HepG2 (cell line): ENCODE measurements around the gene PPFIA4. TPM values are rescaled to one million over a fixed set of nuclear protein-coding genes. Genes with fewer than 3 reads are reported as not detected.

Experiments used
- ATAC-seq: fragments of 200-7000 bp; cut with Tn5 transposase; 3 replicates; pipeline ENCODE4 v1.9.1; 2020; ENCODE audit warnings: mild to moderate bottlenecking, moderate library complexity
- BruUV-seq: library from RNA; stranded (reverse); fragments of 400-500 nt; replicated peaks from 2 replicates; lab custom pipeline; 2021; lab: Mats Ljungman, UMichigan
- CTCF ChIA-PET: fragments of 300-600 bp; formaldehyde crosslinking; extraction: SDS; loops from one replicate; lab custom pipeline; 2021; ENCODE audit warnings: low total read pairs, inconsistent platforms, low intra/inter-chr PET ratio; lab: Yijun Ruan, JAX
- POLR2A ChIA-PET: fragments of 350-600 bp; sonication (Branson Sonifier 250); formaldehyde crosslinking; loops from one replicate; lab custom pipeline; 2020; ENCODE audit warnings: antibody characterized with exemption, inconsistent platforms; lab: Yijun Ruan, JAX
- DNase-seq: peaks from one replicate; pipeline ENCODE4 v3.0.0-alpha.2; 2015; ENCODE audit warnings: low spot score
- FAIRE-seq: peaks from 3 replicates; lab custom pipeline; 2011; peaks lifted over from hg19 to GRCh38; lab: Jason Lieb, UNC
- H2AFZ ChIP-seq: one replicate; pipeline ENCODE4 v1.6.1; 2011; ENCODE audit warnings: low read length, inconsistent platforms
- H3K27ac ChIP-seq: fragments of 300-600 bp; 3 replicates; pipeline ENCODE4 v1.8.0; 2011; ENCODE audit warnings: mixed run types, mild to moderate bottlenecking, mixed read lengths, low read length, inconsistent platforms; ENCODE audit not compliant: insufficient read depth; ENCODE audit errors: extremely low read length
- H3K27me3 ChIP-seq, 2 experiments: fragments of 200-600 bp in 1 of 2; 2 replicates in 1 of 2; 3 replicates in 1 of 2; pipeline versions ENCODE4 v1.6.0 to v1.8.0; 2011; ENCODE audit warnings: low read length in 2 of 2, mild to moderate bottlenecking in 2 of 2, moderate library complexity in 2 of 2, inconsistent platforms in 1 of 2; ENCODE audit not compliant: insufficient read depth in 2 of 2, control insufficient read depth in 1 of 2
- H3K36me3 ChIP-seq, 2 experiments: fragments of 200-600 bp in 1 of 2; replicated peaks in 1 of 2; 2 replicates in 1 of 2; 3 replicates in 1 of 2; pipeline versions ENCODE4 v1.5.1 to v1.8.0; 2011; ENCODE audit warnings: low read length in 2 of 2, inconsistent platforms in 1 of 2; ENCODE audit not compliant: insufficient read depth in 2 of 2, control insufficient read depth in 1 of 2
- H3K4me1 ChIP-seq: 2 replicates; pipeline ENCODE4 v1.5.1; 2012; ENCODE audit warnings: low read length, inconsistent platforms; ENCODE audit not compliant: insufficient read depth
- H3K4me2 ChIP-seq: 2 replicates; pipeline ENCODE4 v1.6.0; 2011; ENCODE audit warnings: low read depth, low read length, inconsistent platforms
- H3K4me3 ChIP-seq, 3 experiments: fragments of 200-600 bp in 1 of 3; sonication (generic), shearing (Covaris generic) in 1 of 3; replicated peaks in 1 of 3; 2 replicates each; pipeline ENCODE4 v1.5.1; 2011 to 2016; ENCODE audit warnings: low read length in 3 of 3, inconsistent platforms in 2 of 3, low read depth in 2 of 3, mild to moderate bottlenecking in 2 of 3, control low read depth in 1 of 3, mixed read lengths in 1 of 3; ENCODE audit not compliant: insufficient read depth in 1 of 3
- H3K79me2 ChIP-seq: one replicate; pipeline ENCODE4 v1.6.1; 2011; ENCODE audit warnings: low read length, inconsistent platforms; ENCODE audit not compliant: insufficient read depth
- H3K9ac ChIP-seq: 2 replicates; pipeline ENCODE4 v1.6.0; 2011; ENCODE audit warnings: mild to moderate bottlenecking, low read depth, low read length, inconsistent platforms; ENCODE audit not compliant: insufficient read depth
- H3K9me3 ChIP-seq: 2 replicates; pipeline ENCODE4 v1.5.1; 2012; ENCODE audit warnings: mild to moderate bottlenecking, low read length
- H4K20me1 ChIP-seq: 2 replicates; pipeline ENCODE4 v1.6.0; 2011; ENCODE audit warnings: inconsistent platforms, mild to moderate bottlenecking, low read length, moderate library complexity; ENCODE audit not compliant: insufficient read depth
- CEBPZ ChIP-seq: IDR thresholded peaks from 2 replicates; pipeline ENCODE4 v1.6.1; 2012; ENCODE audit warnings: low read length, improper control_type of control experiment
- CENPBD1 ChIP-seq: sonication (generic); formaldehyde crosslinking; IDR thresholded peaks from 2 replicates; pipeline ENCODE4 v1.8.0; 2022; ENCODE audit warnings: missing genetic modification reagents, low read depth, mild to moderate bottlenecking, borderline replicate concordance
- CTCF ChIP-seq: sonication (generic); formaldehyde crosslinking; IDR thresholded peaks from 2 replicates; pipeline ENCODE4 v1.5.0; 2020; ENCODE audit warnings: mild to moderate bottlenecking, missing genetic modification reagents, moderate library complexity
- HDAC6 ChIP-seq: fragments of 200-600 bp; sonication (generic); IDR thresholded peaks from 2 replicates; pipeline ENCODE4 v1.7.0; 2017; ENCODE audit warnings: mild to moderate bottlenecking, antibody characterized with exemption, low read length, low read depth
- KDM5A ChIP-seq: fragments of 200-600 bp; sonication (generic); IDR thresholded peaks from 2 replicates; pipeline ENCODE4 v1.7.0; 2018; ENCODE audit warnings: antibody characterized with exemption, mild to moderate bottlenecking, low read length, borderline replicate concordance
- RFX1 ChIP-seq: fragments of 450-650 bp; IDR thresholded peaks from 2 replicates; pipeline ENCODE4 v1.6.1; 2017
- ZC3H4 ChIP-seq: sonication (generic); formaldehyde crosslinking; IDR thresholded peaks from 2 replicates; pipeline ENCODE4 v1.4.0; 2020; ENCODE audit warnings: missing genetic modification reagents, borderline replicate concordance
- ZNF296 ChIP-seq: sonication (generic); formaldehyde crosslinking; conservative IDR thresholded peaks from 2 replicates; pipeline ENCODE4 v1.5.0; 2020; ENCODE audit warnings: mild to moderate bottlenecking, missing genetic modification reagents
- ZNF784 ChIP-seq: sonication (generic); formaldehyde crosslinking; IDR thresholded peaks from 2 replicates; pipeline ENCODE4 v1.5.1; 2020; ENCODE audit warnings: missing genetic modification reagents, mild to moderate bottlenecking, borderline replicate concordance
- WGBS: methylation state at CpG from one replicate; pipeline ENCODE4 v1.1.6; 2017; ENCODE audit warnings: low lambda C conversion rate; 5-methylcytosine and 5-hydroxymethylcytosine counted together
- in situ Hi-C: cut with HindIII; loops from 2 replicates; pipeline ENCODE4 v1.10.0; 2017; ENCODE audit warnings: low pct_unique_long_range_greater_than_20kb; ENCODE audit not compliant: extremely low pct_ligation_motif_present
- intact Hi-C: fragments of 100-400 bp; cut with micrococcal nuclease; formaldehyde crosslinking; loops from one replicate; pipeline ENCODE4 v1.10.0; 2022; ENCODE audit not compliant: unreplicated experiment
- polyA plus RNA-seq, 8 experiments: library from polyadenylated mRNA; depleted of rRNA in 3 of 8; stranded (reverse) in 7 of 8; unstranded in 1 of 8; fragments of >200 nt; fragmentation: Illumina TruSeq in 4 of 8; extraction: Trizol in 4 of 8; gene quantifications; 2 replicates each; pipeline versions ENCODE4 v1.2.1 to v1.2.3, GENCODE V29; 2011 to 2016; ENCODE audit warnings: low read depth in 4 of 8, missing spikeins in 1 of 8, mixed read lengths in 1 of 8; ENCODE audit not compliant: insufficient read depth in 1 of 8
- total RNA-seq, 5 experiments: library from RNA; depleted of rRNA; stranded (reverse); fragments of >200 nt; fragmentation: Illumina TruSeq; extraction: Trizol; gene quantifications; 2 replicates each; pipeline ENCODE4 v1.2.3, GENCODE V29; 2016; ENCODE audit warnings: low read depth in 1 of 5
- TF ChIP-seq, protein P1 (sequence below): sonication (generic); formaldehyde crosslinking; IDR thresholded peaks from 2 replicates; pipeline ENCODE4 v1.4.0; 2020; ENCODE audit warnings: missing genetic modification reagents

Gene PPFIA4
- total and polyA plus RNA-seq, 2 of the 13 experiments (the other 11 are each of a cell fraction or from before 2014, with no cell fraction given): 6.4 TPM; not detected in 1

GRCh38 chr1:203065986-203066385 lies 39.7 kb downstream of the PPFIA4 start (continued):
- TF ChIP-seq CEBPZ (no peak), HDAC6 (no peak), ZNF296 (CRISPR knock-in tag) (no peak), KDM5A (no peak), CTCF (CRISPR knock-in tag) (no peak), RFX1 (no peak), ZC3H4 (CRISPR knock-in tag) (no peak)

- Histone ChIP-seq H3K27ac (no peak overlapping the region), H3K27me3 (peaks cover 0 to 6% of the 10 kb centered on the region in 2 experiments; a peak in 2 of 5 replicates), H3K4me2 (no peak overlapping the region), H3K9ac (no peak overlapping the region), H3K79me2 (no peaks in the 10 kb centered on the region), H2AFZ (no peak overlapping the region), H3K36me3 (no peaks in the 10 kb centered on the region), H4K20me1 (no peaks in the 10 kb centered on the region), H3K9me3 (no peaks in the 10 kb centered on the region), H3K4me1 (peaks cover 2% of the 10 kb centered on the region), H3K4me3 (no peak overlapping the region)
- ATAC-seq: no peak
- ChIA-PET CTCF (no interaction called here), POLR2A (no interaction called here)
- BruUV-seq: no TSS peak
- TF ChIP-seq, protein P1, sequence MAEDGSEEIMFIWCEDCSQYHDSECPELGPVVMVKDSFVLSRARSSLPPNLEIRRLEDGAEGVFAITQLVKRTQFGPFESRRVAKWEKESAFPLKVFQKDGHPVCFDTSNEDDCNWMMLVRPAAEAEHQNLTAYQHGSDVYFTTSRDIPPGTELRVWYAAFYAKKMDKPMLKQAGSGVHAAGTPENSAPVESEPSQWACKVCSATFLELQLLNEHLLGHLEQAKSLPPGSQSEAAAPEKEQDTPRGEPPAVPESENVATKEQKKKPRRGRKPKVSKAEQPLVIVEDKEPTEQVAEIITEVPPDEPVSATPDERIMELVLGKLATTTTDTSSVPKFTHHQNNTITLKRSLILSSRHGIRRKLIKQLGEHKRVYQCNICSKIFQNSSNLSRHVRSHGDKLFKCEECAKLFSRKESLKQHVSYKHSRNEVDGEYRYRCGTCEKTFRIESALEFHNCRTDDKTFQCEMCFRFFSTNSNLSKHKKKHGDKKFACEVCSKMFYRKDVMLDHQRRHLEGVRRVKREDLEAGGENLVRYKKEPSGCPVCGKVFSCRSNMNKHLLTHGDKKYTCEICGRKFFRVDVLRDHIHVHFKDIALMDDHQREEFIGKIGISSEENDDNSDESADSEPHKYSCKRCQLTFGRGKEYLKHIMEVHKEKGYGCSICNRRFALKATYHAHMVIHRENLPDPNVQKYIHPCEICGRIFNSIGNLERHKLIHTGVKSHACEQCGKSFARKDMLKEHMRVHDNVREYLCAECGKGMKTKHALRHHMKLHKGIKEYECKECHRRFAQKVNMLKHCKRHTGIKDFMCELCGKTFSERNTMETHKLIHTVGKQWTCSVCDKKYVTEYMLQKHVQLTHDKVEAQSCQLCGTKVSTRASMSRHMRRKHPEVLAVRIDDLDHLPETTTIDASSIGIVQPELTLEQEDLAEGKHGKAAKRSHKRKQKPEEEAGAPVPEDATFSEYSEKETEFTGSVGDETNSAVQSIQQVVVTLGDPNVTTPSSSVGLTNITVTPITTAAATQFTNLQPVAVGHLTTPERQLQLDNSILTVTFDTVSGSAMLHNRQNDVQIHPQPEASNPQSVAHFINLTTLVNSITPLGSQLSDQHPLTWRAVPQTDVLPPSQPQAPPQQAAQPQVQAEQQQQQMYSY (CRISPR knock-in tag): no peak
- no peak for TF ChIP-seq CENPBD1 (CRISPR knock-in tag)
- TF ChIP-seq ZNF784 (CRISPR knock-in tag): no peak
- no peak for FAIRE-seq
- intact Hi-C loops: no loop called here
- in situ Hi-C loops: no loop called here
- 35% methylated on average over 3 of the region's 3 CpGs for WGBS
- no peak for DNase-seq
These were observed 40.7 kb downstream of the PPFIA4 start for GRCh38 chr1:203066965-203067364.
